Activated CD4-positive, alpha-beta T cell treated with anti-CD3 and anti-CD28 coated beads, Interleukin-2, Interleukin-6, amounts not matched to agents 100 ng/mL and 50 ng/mL, durations not matched to agents 16 hours and 8 hours (primary cell): ENCODE results near the gene NAP1L4.
"Not testable (repeated sequence)": the region's sequence is repeated elsewhere in the genome, so short reads cannot be mapped to it uniquely, and the experiment has no call there.

Experiments
- DNase-seq: peaks from one replicate; pipeline ENCODE4 v3.0.0-alpha.2; 2020

NAP1L4 gene

GRCh38 chr11:2952290-2952689, 39.8 kb downstream of the NAP1L4 start:
- DNase-seq = no peak

GRCh38 chr11:2951231-2952110, 40.7 kb downstream of the NAP1L4 start:
- DNase-seq = no peak

GRCh38 chr11:2950825-2951224, 41.3 kb downstream of the NAP1L4 start:
- no peak for DNase-seq

- DNase-seq = no peak
Measured at GRCh38 chr11:2949920-2950319, 42.2 kb downstream of the NAP1L4 start.

GRCh38 chr11:2947744-2948143, 44.4 kb downstream of the NAP1L4 start:
- DNase-seq = no peak

GRCh38 chr11:2945757-2946287, 46.3 kb downstream of the NAP1L4 start:
- DNase-seq = no peak

GRCh38 chr11:2945031-2945756, 46.9 kb downstream of the NAP1L4 start:
- DNase-seq = peak; percentile 62

- DNase-seq = no peak
Measured at GRCh38 chr11:2944530-2944929, 47.6 kb downstream of the NAP1L4 start.

- no peak for DNase-seq
Measured at GRCh38 chr11:2943711-2944118, 48.4 kb downstream of the NAP1L4 start.

- no peak for DNase-seq
Measured at GRCh38 chr11:2942872-2943710, 49.0 kb downstream of the NAP1L4 start.

- no peak for DNase-seq
Measured at GRCh38 chr11:2942447-2942846, 49.7 kb downstream of the NAP1L4 start.

- no peak for DNase-seq
Measured at GRCh38 chr11:2940921-2941821, 51.0 kb downstream of the NAP1L4 start.

GRCh38 chr11:2940147-2940920, 51.8 kb downstream of the NAP1L4 start:
- peak; percentile 59 for DNase-seq

- not testable (repeated sequence) for DNase-seq
Measured at GRCh38 chr11:2938458-2939418, 53.4 kb downstream of the NAP1L4 start.

GRCh38 chr11:2937641-2938457, 54.3 kb downstream of the NAP1L4 start:
- DNase-seq = not testable (repeated sequence)

GRCh38 chr11:2934611-2935239, 57.4 kb downstream of the NAP1L4 start:
- no peak for DNase-seq

- no peak for DNase-seq
Measured at GRCh38 chr11:2934021-2934550, 58.0 kb downstream of the NAP1L4 start.
